DND-41 (cell line): Measurements from ENCODE around the gene ADIPOQ.

Source experiments
- ATAC-seq: fragments of 200-7000 bp; cut with Tn5 transposase; 3 replicates; pipeline ENCODE4 v1.9.1; 2021; ENCODE audit warnings: low read depth; ENCODE audit not compliant: insufficient read depth
- DNase-seq: peaks from one replicate; pipeline ENCODE4 v3.0.0-alpha.2; 2020
- H2AFZ ChIP-seq: 2 replicates; pipeline ENCODE4 v1.6.0; 2012; ENCODE audit warnings: low read depth, low read length
- H3K27ac ChIP-seq: 2 replicates; pipeline ENCODE4 v1.5.1; 2012; ENCODE audit warnings: low read length, inconsistent platforms
- H3K27me3 ChIP-seq: fragments of 200-600 bp; sonication (generic); 2 replicates; pipeline ENCODE4 v1.6.0; 2012; ENCODE audit warnings: low read length, mild to moderate bottlenecking, inconsistent platforms; ENCODE audit not compliant: insufficient read depth, poor library complexity
- H3K36me3 ChIP-seq: 2 replicates; pipeline ENCODE4 v1.5.1; 2012; ENCODE audit warnings: low read length, inconsistent platforms; ENCODE audit not compliant: insufficient read depth
- H3K4me1 ChIP-seq: 2 replicates; pipeline ENCODE4 v1.5.1; 2012; ENCODE audit warnings: mild to moderate bottlenecking, low read length; ENCODE audit not compliant: insufficient read depth
- H3K4me2 ChIP-seq: 2 replicates; pipeline ENCODE4 v1.6.0; 2012; ENCODE audit warnings: mild to moderate bottlenecking, moderate library complexity, low read length, inconsistent platforms; ENCODE audit not compliant: insufficient read depth
- H3K4me3 ChIP-seq, 2 experiments: fragments of 200-600 bp in 1 of 2; shearing (Covaris generic) in 1 of 2; 2 replicates each; pipeline ENCODE4 v1.5.1; 2012 to 2016; ENCODE audit warnings: inconsistent platforms in 2 of 2, low read length in 2 of 2, mild to moderate bottlenecking in 2 of 2, low read depth in 1 of 2, moderate library complexity in 1 of 2
- H3K79me2 ChIP-seq: 2 replicates; pipeline ENCODE4 v1.6.0; 2012; ENCODE audit warnings: low read length, inconsistent platforms; ENCODE audit not compliant: insufficient read depth
- H3K9ac ChIP-seq: 2 replicates; pipeline ENCODE4 v1.6.0; 2012; ENCODE audit warnings: low read depth, mild to moderate bottlenecking, inconsistent platforms, low read length, moderate library complexity
- H3K9me3 ChIP-seq: 2 replicates; pipeline ENCODE4 v1.5.1; 2012; ENCODE audit warnings: low read length, moderate library complexity, mild to moderate bottlenecking, inconsistent platforms; ENCODE audit not compliant: insufficient read depth, severe bottlenecking
- H4K20me1 ChIP-seq: 2 replicates; pipeline ENCODE4 v1.6.0; 2012; ENCODE audit warnings: low read length; ENCODE audit not compliant: insufficient read depth
- EZH2 ChIP-seq: IDR thresholded peaks from 3 replicates; pipeline ENCODE4 v1.6.1; 2012; ENCODE audit warnings: borderline replicate concordance, low read depth, mild to moderate bottlenecking, moderate library complexity, low read length, inconsistent platforms; ENCODE audit not compliant: severe bottlenecking
- TF ChIP-seq, protein P1 (sequence below): IDR thresholded peaks from 2 replicates; pipeline ENCODE4 v1.5.1; 2012; ENCODE audit warnings: borderline replicate concordance, low read length, moderate library complexity, mild to moderate bottlenecking; ENCODE audit not compliant: poor library complexity, severe bottlenecking; ENCODE audit errors: extremely low read depth

Gene ADIPOQ

DNA sequence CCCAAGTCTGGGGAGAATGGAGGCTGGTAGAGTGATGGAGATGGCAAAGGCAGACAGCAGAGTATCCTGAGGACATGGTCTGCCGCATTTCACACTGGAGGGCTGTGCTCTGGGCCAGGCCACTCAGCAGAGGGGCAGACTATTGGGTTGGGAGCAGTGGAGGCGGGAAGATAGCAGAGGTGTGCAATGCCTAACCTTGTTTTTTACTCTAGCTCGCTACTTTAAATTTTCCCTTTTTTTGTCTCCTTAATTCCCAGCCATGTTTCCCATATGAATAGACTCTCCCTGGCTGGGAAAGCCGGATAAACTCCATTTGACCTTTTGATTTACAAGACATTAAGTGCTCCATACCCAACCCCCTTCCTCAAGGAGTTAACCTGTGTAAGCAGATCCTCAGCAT, 54.4 kb downstream of the ADIPOQ start:
- no peak overlapping the region for H3K4me3 ChIP-seq
- no peak for ATAC-seq
- no peak overlapping the region for H3K27ac ChIP-seq
- no peak for TF ChIP-seq EZH2
- TF ChIP-seq, protein P1, sequence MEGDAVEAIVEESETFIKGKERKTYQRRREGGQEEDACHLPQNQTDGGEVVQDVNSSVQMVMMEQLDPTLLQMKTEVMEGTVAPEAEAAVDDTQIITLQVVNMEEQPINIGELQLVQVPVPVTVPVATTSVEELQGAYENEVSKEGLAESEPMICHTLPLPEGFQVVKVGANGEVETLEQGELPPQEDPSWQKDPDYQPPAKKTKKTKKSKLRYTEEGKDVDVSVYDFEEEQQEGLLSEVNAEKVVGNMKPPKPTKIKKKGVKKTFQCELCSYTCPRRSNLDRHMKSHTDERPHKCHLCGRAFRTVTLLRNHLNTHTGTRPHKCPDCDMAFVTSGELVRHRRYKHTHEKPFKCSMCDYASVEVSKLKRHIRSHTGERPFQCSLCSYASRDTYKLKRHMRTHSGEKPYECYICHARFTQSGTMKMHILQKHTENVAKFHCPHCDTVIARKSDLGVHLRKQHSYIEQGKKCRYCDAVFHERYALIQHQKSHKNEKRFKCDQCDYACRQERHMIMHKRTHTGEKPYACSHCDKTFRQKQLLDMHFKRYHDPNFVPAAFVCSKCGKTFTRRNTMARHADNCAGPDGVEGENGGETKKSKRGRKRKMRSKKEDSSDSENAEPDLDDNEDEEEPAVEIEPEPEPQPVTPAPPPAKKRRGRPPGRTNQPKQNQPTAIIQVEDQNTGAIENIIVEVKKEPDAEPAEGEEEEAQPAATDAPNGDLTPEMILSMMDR, result no peak
- no peak for DNase-seq
- no peaks in the 10 kb centered on the region for H3K9me3 ChIP-seq
- H3K79me2 ChIP-seq, result no peaks in the 10 kb centered on the region
- H3K27me3 ChIP-seq, result no peaks in the 10 kb centered on the region
- no peak overlapping the region for H3K4me2 ChIP-seq
- H3K36me3 ChIP-seq, result no peaks in the 10 kb centered on the region
- no peak overlapping the region for H3K9ac ChIP-seq
- no peak overlapping the region for H2AFZ ChIP-seq
- no peaks in the 10 kb centered on the region for H4K20me1 ChIP-seq
- no peaks in the 10 kb centered on the region for H3K4me1 ChIP-seq

DNA sequence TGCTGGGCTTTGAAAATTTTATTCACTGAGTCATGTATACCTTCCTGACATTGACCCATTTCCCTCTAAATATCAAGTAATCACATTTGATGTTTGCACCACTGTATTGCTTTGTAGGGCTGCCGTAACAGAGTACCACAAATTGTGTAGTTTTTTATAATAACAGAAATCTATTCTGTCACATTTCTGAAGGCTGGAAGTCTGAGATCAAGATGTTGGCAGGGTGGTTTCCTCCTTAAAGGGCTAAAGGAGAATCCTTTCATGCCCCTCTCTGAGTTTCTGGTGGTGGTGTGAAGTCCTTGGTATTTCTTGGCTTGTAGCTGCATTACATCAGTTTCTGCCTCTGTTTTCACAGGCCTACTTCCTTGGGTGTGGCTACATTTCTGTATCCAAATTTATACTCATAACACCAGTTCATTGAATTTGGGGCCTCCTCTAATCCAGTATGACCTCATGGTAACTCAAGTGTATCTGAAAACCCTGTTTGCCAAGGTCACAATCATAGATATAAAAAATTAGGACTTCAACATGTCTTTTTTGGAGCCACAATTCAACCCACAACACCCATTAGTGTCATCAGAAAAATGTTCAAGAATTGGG, 58.7 kb downstream of the ADIPOQ start:
- Histone ChIP-seq H3K4me1 (no peaks in the 10 kb centered on the region), H3K9ac (no peak overlapping the region), H4K20me1 (no peaks in the 10 kb centered on the region), H3K36me3 (no peaks in the 10 kb centered on the region), H3K79me2 (no peaks in the 10 kb centered on the region), H2AFZ (no peak overlapping the region), H3K4me3 (no peak overlapping the region), H3K9me3 (no peaks in the 10 kb centered on the region), H3K27ac (no peak overlapping the region), H3K27me3 (no peaks in the 10 kb centered on the region), H3K4me2 (no peak overlapping the region)
- TF ChIP-seq, protein P1, result no peak
- TF ChIP-seq EZH2, result no peak
- ATAC-seq (no peak), DNase-seq (no peak)

DNA sequence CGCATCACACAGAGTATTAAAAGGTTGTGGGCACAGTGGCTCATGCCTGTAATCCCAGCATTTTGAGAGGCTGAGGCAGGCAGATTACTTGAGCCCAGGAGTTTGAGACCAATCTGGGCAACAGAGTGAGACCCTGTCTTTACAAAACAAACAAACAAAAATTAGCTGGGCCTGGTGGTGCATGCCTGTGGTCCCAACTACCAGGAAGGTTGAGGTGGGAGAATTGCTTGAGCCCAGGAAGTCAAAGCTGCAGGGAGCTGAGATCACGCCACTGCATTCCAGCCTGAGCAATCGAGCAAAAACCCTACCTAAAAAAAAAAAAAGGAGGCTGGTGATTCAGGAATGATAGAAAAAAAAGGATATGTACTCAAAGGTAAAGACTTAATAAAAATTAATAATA, 59.6 kb downstream of the ADIPOQ start:
- H3K4me3 ChIP-seq, result no peak overlapping the region
- TF ChIP-seq, protein P1, result no peak
- TF ChIP-seq EZH2, result no peak
- ATAC-seq (no peak), DNase-seq (no peak)
- H3K79me2 ChIP-seq, result no peaks in the 10 kb centered on the region
- H4K20me1 ChIP-seq, result no peaks in the 10 kb centered on the region
- no peaks in the 10 kb centered on the region for H3K27me3 ChIP-seq
- H3K9ac ChIP-seq, result no peak overlapping the region
- no peaks in the 10 kb centered on the region for H3K4me1 ChIP-seq
- no peaks in the 10 kb centered on the region for H3K9me3 ChIP-seq
- no peak overlapping the region for H2AFZ ChIP-seq
- no peaks in the 10 kb centered on the region for H3K36me3 ChIP-seq
- no peak overlapping the region for H3K27ac ChIP-seq
- no peak overlapping the region for H3K4me2 ChIP-seq
